ENCODE results near the gene IDS. TPM values are rescaled to one million over a fixed set of nuclear protein-coding genes. Genes with fewer than 3 reads are reported as not detected.

IDS gene
- total and polyA plus RNA-seq, 8 donors: 8.7 to 138 (median 41.7) TPM

DNA sequence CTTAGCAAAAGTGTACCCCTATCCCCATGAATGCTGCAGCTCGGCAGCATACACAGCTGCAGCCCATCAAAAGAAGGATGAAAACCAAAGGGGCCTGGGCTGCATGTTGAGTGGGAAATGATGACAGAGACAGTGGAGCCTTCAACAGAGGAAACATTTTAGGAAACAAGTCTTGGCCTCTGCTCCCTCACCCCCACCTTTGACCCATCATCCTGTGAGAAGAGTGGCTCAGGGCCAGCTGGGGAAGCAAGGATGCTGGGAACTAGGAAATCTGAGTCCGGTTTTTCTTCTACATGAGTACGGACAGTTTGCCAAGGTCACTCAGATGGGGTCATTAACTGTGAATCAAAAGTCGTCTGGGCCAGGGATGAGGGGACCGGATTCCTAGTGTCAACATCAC, 37.2 kb downstream of the IDS start:
- no peaks in the 10 kb centered on the region for H3K27me3 ChIP-seq
- H3K9me3 ChIP-seq: no peaks in the 10 kb centered on the region
- no peak overlapping the region for H3K27ac ChIP-seq
- no peak for DNase-seq
- no peak overlapping the region for H3K4me3 ChIP-seq
- peaks cover 0 to 9% (median 0%) of the 10 kb centered on the region in 4 donors for H3K4me1 ChIP-seq
- no peak for TF ChIP-seq POLR2A (IDR thresholded peaks at IDR 0.05)
- TF ChIP-seq, protein P1, sequence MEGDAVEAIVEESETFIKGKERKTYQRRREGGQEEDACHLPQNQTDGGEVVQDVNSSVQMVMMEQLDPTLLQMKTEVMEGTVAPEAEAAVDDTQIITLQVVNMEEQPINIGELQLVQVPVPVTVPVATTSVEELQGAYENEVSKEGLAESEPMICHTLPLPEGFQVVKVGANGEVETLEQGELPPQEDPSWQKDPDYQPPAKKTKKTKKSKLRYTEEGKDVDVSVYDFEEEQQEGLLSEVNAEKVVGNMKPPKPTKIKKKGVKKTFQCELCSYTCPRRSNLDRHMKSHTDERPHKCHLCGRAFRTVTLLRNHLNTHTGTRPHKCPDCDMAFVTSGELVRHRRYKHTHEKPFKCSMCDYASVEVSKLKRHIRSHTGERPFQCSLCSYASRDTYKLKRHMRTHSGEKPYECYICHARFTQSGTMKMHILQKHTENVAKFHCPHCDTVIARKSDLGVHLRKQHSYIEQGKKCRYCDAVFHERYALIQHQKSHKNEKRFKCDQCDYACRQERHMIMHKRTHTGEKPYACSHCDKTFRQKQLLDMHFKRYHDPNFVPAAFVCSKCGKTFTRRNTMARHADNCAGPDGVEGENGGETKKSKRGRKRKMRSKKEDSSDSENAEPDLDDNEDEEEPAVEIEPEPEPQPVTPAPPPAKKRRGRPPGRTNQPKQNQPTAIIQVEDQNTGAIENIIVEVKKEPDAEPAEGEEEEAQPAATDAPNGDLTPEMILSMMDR (IDR thresholded peaks at IDR 0.05): no peak
- TF ChIP-seq POLR2AphosphoS5 (IDR thresholded peaks at IDR 0.05): no peak
- TF ChIP-seq EP300 (IDR thresholded peaks at IDR 0.05): no peak
- intact Hi-C loops (cut with DNase I; ENCODE audit: low total_unique reads): no loop called here
- WGBS, 5 donors: 48 to 67% (median 56%) methylated on average over 4 to 5 of the region's 5 CpGs
- H3K36me3 ChIP-seq: no peaks in the 10 kb centered on the region

DNA sequence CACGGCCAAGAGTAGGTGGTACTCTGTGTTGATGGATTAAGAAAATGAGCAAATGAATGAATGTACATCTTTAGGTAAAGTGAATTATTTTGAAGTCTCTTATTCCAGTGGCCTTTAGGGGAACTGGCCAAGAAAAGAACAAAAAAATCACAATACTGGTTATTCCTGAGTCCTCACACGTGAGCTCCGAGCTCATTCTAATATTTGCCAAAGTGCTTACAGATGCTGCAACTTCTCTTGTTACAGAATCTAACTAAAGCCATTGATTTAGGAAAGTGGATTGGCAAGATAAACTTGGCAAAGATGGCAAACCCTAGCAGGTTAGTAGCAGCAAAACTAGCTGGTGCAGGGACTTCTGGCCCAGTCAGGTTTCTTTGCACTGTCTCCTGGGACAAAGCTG, 37.6 kb downstream of the IDS start:
- Histone ChIP-seq H3K27me3 (no peaks in the 10 kb centered on the region), H3K4me1 (peaks cover 0 to 9% (median 0%) of the 10 kb centered on the region in 4 donors), H3K9me3 (no peaks in the 10 kb centered on the region), H3K4me3 (no peak overlapping the region), H3K27ac (no peak overlapping the region), H3K36me3 (no peaks in the 10 kb centered on the region)
- no peak for DNase-seq
- intact Hi-C loops (cut with DNase I; ENCODE audit: low total_unique reads): no loop called here
- WGBS, 5 donors: 61 to 77% (median 74%) methylated on average over 3 of the region's 3 CpGs
- TF ChIP-seq, protein P1 (IDR thresholded peaks at IDR 0.05): no peak
- TF ChIP-seq POLR2AphosphoS5 (IDR thresholded peaks at IDR 0.05) (no peak), EP300 (IDR thresholded peaks at IDR 0.05) (no peak), POLR2A (IDR thresholded peaks at IDR 0.05) (no peak)

DNA sequence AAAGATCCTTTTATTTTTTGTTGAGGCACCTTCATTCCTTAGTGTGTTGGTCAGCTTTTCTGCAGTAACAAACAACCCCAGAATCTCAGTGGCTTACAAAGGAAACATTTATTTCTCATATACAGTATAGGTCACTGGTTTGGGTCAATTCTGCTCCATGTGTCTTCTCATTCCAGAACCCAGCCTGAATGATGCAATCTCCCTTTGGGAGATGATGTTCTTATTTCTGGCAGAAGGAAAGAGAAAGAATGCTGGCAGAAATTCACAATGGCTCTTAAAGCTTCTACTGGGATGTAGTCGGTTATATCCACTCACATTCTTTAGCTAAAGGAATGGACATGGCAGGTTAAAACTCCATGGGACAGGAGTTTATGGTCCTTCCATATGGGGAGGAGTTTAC, 42.3 kb downstream of the IDS start:
- WGBS, 5 donors: 58 to 78% (median 69%) methylated on average over 1 of the region's 1 CpG; no CpG with 5 or more reads in 1 of the 5 donors
- H3K27ac ChIP-seq: no peak overlapping the region
- no peaks in the 10 kb centered on the region for H3K27me3 ChIP-seq
- H3K36me3 ChIP-seq: no peaks in the 10 kb centered on the region
- DNase-seq: peak in 1 of 2 donors; percentile 37
- no peaks in the 10 kb centered on the region for H3K4me1 ChIP-seq
- intact Hi-C loops (cut with DNase I; ENCODE audit: low total_unique reads): no loop called here
- no peaks in the 10 kb centered on the region for H3K9me3 ChIP-seq
- no peak overlapping the region for H3K4me3 ChIP-seq
- TF ChIP-seq, protein P1 (IDR thresholded peaks at IDR 0.05): no peak
- TF ChIP-seq EP300 (IDR thresholded peaks at IDR 0.05): no peak
- no peak for TF ChIP-seq POLR2A (IDR thresholded peaks at IDR 0.05)
- TF ChIP-seq POLR2AphosphoS5 (IDR thresholded peaks at IDR 0.05): no peak

DNA sequence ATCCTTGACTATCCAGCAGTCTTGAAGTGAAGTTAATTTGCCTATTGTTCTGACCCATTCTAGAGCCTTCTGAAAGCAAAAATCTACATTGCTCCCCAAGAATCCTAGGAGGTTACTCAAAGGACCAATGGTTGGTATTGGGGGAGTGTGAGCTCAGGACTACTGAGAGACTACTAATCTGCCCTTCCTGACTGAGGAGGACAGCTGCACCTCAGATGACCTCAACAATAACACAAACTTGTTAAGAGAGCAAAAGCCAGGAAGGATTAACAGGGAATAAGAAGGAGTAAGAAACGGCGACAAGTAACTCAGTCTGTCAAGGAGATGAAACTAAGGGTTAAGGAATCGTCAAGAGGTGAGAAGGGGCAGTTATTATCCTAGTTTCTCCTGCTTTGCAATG, 43.4 kb downstream of the IDS start:
- H3K9me3 ChIP-seq: no peaks in the 10 kb centered on the region
- H3K36me3 ChIP-seq: no peaks in the 10 kb centered on the region
- TF ChIP-seq, protein P1 (IDR thresholded peaks at IDR 0.05): no peak
- TF ChIP-seq POLR2A (IDR thresholded peaks at IDR 0.05) (no peak), POLR2AphosphoS5 (IDR thresholded peaks at IDR 0.05) (no peak), EP300 (IDR thresholded peaks at IDR 0.05) (no peak)
- WGBS, 5 donors: 63 to 78% (median 76%) methylated on average over 3 of the region's 3 CpGs
- no peak overlapping the region for H3K4me3 ChIP-seq
- H3K27ac ChIP-seq: no peak overlapping the region
- H3K27me3 ChIP-seq: no peaks in the 10 kb centered on the region
- H3K4me1 ChIP-seq: no peaks in the 10 kb centered on the region
- DNase-seq: no peak
- intact Hi-C loops (cut with DNase I; ENCODE audit: low total_unique reads): no loop called here

Measured in stomach (tissue), 9 donors.